Stimulated activated CD4-positive, alpha-beta T cell treated with anti-CD3 and anti-CD28 coated beads, TNF-alpha, amount 100 ng/mL, for 24 hours (primary cell): ENCODE results near the gene CAND2.

Experiments used
- DNase-seq, 3 experiments: peaks; one replicate each; pipeline ENCODE4 v3.0.0-alpha.2; 2020; ENCODE audit warnings: low read depth in 3 of 3

Gene CAND2

GRCh38 chr3:12796171-12797123 is at the start of gene CAND2:
CAND2 (plus strand) TSS chr3:12796680; CDS start chr3:12796721, 41 bp downstream.
- peak in 1 of 3 experiments; percentile 29 for DNase-seq

- DNase-seq: no peak
Observed at GRCh38 chr3:12748477-12748876, 48.0 kb upstream of the CAND2 start.

GRCh38 chr3:12750223-12750622 is 46.3 kb upstream of the CAND2 start:
- no peak for DNase-seq

- DNase-seq: peak in 1 of 3 experiments; percentile 37
Observed at GRCh38 chr3:12750658-12751071, 45.8 kb upstream of the CAND2 start.

- DNase-seq: no peak
Observed at GRCh38 chr3:12751571-12751970, 44.9 kb upstream of the CAND2 start.

GRCh38 chr3:12752102-12752501 is 44.4 kb upstream of the CAND2 start:
- no peak for DNase-seq

- no peak for DNase-seq
Observed at GRCh38 chr3:12752809-12753208, 43.7 kb upstream of the CAND2 start.

- DNase-seq: no peak
Observed at GRCh38 chr3:12753275-12754028, 43.0 kb upstream of the CAND2 start.

- DNase-seq: no peak
Observed at GRCh38 chr3:12754313-12754712, 42.2 kb upstream of the CAND2 start.

GRCh38 chr3:12755754-12756153 is 40.7 kb upstream of the CAND2 start:
- no peak for DNase-seq

- DNase-seq: no peak
Observed at GRCh38 chr3:12756175-12756574, 40.3 kb upstream of the CAND2 start.

GRCh38 chr3:12756635-12757034 is 39.8 kb upstream of the CAND2 start:
- DNase-seq: no peak

- no peak for DNase-seq
Observed at GRCh38 chr3:12758025-12758781, 38.3 kb upstream of the CAND2 start.

- no peak for DNase-seq
Observed at GRCh38 chr3:12759097-12759679, 37.3 kb upstream of the CAND2 start, which contains the start of gene TMEM40. TMEM40 (minus strand) TSS chr3:12759259; CDS start chr3:12749832, 9,427 bp downstream.

GRCh38 chr3:12759693-12760565 is 36.6 kb upstream of the CAND2 start:
- no peak for DNase-seq

GRCh38 chr3:12764171-12764776 is 32.2 kb upstream of the CAND2 start:
- DNase-seq: no peak

- DNase-seq: no peak
Observed at GRCh38 chr3:12766541-12766940, 29.9 kb upstream of the CAND2 start.

GRCh38 chr3:12768579-12769527 is 27.6 kb upstream of the CAND2 start:
- no peak for DNase-seq

- no peak for DNase-seq
Observed at GRCh38 chr3:12769761-12770160, 26.7 kb upstream of the CAND2 start.
